Cardiac muscle cell (in vitro differentiated cells and primary cell): ENCODE measurements around the gene SLC6A12. TPM values are rescaled to one million over a fixed set of nuclear protein-coding genes. Genes with fewer than 3 reads are reported as not detected.
"Not testable (repeated sequence)": the region's sequence is repeated elsewhere in the genome, so short reads cannot be mapped to it uniquely, and the experiment has no call there.

Source experiments
- DNase-seq, 2 donors: peaks; one replicate each; pipeline versions ENCODE4 v3.0.0 to v3.0.0-alpha.2; 2010 to 2017; ENCODE audit warnings: low read depth in 1 of 2, low spot score in 1 of 2
- H3K27ac ChIP-seq: fragments of 200-600 bp; sonication (generic); 2 replicates; pipeline ENCODE4 v1.5.1; 2016
- H3K27me3 ChIP-seq: fragments of 200-600 bp; sonication (generic); 2 replicates; pipeline ENCODE4 v1.6.0; 2016; ENCODE audit warnings: control low read depth
- H3K36me3 ChIP-seq: fragments of 200-600 bp; sonication (generic); 2 replicates; pipeline ENCODE4 v1.5.1; 2016; ENCODE audit warnings: control low read depth
- H3K4me1 ChIP-seq: fragments of 200-600 bp; sonication (generic); 2 replicates; pipeline ENCODE4 v1.8.1; 2017; ENCODE audit warnings: low read depth, mild to moderate bottlenecking, mixed run types
- H3K4me3 ChIP-seq: fragments of 200-600 bp; sonication (generic); 2 replicates; pipeline ENCODE4 v1.5.1; 2016; ENCODE audit warnings: mild to moderate bottlenecking
- H3K9me3 ChIP-seq: fragments of 200-600 bp; sonication (generic); 2 replicates; pipeline ENCODE4 v1.5.1; 2017; ENCODE audit warnings: low read depth, mild to moderate bottlenecking, control low read depth
- polyA plus RNA-seq: library from polyadenylated mRNA; unstranded; fragments of >200 nt; fragmentation: Nextera tagmentation; extraction: Ambion mirVana; gene quantifications from 2 replicates; pipeline ENCODE4 v1.2.1, GENCODE V29; 2016
- total RNA-seq: library from RNA; depleted of rRNA; stranded (reverse); fragments of >200 nt; gene quantifications from 2 replicates; pipeline ENCODE4 v1.2.3, GENCODE V29; 2016
- TF ChIP-seq, protein P1 (sequence below): IDR thresholded peaks from 2 replicates; pipeline ENCODE4 v1.5.1; 2012; ENCODE audit warnings: low read depth, mild to moderate bottlenecking, low read length

Gene SLC6A12
- total and polyA plus RNA-seq, 2 experiments from 2014 or later, result 0.24 to 0.33 TPM

DNA sequence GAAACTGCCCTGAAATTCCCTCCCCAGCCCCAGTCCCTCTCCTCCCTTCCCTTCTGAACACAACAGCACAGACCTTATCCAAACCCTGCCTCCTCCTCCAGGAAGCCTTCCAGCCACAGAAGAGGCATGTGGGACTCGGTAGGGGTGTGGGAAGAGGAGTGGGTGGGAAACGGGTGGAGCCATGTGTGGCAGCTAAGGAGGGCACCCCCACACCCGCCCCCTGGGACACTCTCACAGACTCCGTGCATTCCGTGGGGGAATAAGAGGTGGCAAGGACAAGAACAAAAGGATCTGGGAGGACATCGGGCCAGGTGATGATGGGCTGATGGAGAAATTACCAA, 24.4 kb downstream of the SLC6A12 start:
- no peak for DNase-seq
- H3K4me3 ChIP-seq, result no peak overlapping the region
- no peaks in the 10 kb centered on the region for H3K9me3 ChIP-seq
- peaks cover 10% of the 10 kb centered on the region for H3K27me3 ChIP-seq
- TF ChIP-seq, protein P1, sequence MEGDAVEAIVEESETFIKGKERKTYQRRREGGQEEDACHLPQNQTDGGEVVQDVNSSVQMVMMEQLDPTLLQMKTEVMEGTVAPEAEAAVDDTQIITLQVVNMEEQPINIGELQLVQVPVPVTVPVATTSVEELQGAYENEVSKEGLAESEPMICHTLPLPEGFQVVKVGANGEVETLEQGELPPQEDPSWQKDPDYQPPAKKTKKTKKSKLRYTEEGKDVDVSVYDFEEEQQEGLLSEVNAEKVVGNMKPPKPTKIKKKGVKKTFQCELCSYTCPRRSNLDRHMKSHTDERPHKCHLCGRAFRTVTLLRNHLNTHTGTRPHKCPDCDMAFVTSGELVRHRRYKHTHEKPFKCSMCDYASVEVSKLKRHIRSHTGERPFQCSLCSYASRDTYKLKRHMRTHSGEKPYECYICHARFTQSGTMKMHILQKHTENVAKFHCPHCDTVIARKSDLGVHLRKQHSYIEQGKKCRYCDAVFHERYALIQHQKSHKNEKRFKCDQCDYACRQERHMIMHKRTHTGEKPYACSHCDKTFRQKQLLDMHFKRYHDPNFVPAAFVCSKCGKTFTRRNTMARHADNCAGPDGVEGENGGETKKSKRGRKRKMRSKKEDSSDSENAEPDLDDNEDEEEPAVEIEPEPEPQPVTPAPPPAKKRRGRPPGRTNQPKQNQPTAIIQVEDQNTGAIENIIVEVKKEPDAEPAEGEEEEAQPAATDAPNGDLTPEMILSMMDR, result no peak
- no peaks in the 10 kb centered on the region for H3K36me3 ChIP-seq
- no peaks in the 10 kb centered on the region for H3K4me1 ChIP-seq
- no peak overlapping the region for H3K27ac ChIP-seq

DNA sequence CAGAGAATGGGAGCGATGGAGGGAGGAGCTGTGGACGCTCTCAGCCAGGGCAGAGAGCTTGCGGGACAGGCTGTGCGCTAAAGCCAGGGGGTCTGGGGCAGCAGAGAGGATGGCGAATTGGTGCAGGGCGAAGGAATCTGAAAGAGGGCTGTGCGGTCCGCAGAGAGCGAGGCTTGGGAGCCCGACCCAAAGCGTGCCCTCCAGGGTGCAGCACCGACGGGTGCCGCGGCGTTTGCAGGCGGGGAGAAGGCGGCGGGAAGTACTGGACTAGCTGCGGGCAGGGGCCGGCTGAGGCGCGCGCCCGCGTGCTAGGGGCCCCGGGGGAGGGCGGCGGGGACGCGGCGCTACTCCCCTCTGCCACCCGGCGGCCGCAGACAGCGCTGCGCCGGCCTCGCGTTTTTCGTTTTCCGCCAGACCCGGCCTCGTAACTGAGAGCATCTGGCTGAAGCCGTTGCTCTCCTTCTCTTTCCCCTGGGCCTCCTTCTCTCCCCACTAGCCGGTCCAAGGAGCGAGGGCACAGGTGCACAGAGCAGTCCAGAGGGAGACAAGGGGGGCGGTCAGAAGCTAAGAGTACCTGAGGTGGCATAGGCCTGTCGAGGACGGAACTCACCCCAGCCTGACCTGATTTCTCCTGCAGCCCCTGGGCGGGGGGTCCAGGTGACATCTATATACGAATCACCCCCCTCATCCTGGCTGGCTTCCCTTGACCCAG, 24.9 kb downstream of the SLC6A12 start:
- no peaks in the 10 kb centered on the region for H3K9me3 ChIP-seq
- H3K4me1 ChIP-seq, result no peaks in the 10 kb centered on the region
- H3K27me3 ChIP-seq, result peaks cover 9% of the 10 kb centered on the region
- peak; percentile 73 to 85 for DNase-seq
- no peak overlapping the region for H3K27ac ChIP-seq
- H3K4me3 ChIP-seq, result peak overlapping the region; percentile 27
- TF ChIP-seq, protein P1, result peak; percentile 64
- no peaks in the 10 kb centered on the region for H3K36me3 ChIP-seq

DNA sequence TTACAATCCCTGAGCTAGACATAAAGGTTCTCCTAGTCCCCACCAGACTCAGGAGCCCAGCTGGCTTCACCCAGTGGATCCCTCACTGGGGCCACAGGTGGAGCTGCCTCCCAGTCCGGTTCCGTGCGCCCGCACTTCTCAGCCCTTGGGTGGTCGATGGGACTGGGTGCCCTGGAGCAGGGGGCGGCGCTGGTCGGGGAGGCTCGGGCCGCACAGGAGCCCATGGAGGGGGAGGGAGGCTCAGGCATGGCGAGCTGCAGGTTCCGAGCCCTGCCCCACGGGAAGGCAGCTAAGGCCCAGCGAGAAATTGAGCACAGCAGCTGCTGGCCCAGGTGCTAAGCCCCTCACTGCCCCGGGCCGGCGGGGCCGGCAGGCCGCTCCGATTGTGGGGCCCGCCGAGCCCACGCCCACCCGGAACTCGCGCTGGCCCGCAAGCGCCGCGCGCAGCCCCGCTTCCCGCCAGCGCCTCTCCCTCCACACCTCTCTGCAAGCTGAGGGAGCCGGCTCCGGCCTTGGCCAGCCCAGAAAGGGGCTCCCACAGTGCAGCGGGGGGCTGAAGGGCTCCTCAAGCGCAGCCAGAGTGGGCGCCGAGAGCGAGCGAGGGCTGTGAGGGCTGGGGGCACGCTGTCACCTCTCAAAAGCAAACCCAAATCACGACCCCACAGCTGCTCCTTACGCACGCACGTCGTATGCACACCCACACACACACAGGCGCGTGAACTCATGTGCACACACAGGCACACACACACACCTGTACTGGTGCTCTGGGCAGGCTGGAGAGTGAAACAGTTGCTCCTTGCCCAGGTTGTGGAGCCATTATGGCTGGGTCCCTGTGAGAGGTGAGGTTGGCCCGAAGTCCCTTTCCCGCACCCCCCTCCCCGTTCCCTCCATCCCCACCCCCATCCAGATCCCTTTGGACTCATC, 25.7 kb downstream of the SLC6A12 start:
- not testable (repeated sequence) for H3K36me3 ChIP-seq, H3K4me1 ChIP-seq, H3K27ac ChIP-seq, H3K9me3 ChIP-seq, H3K27me3 ChIP-seq, DNase-seq
- H3K4me3 ChIP-seq, result peak overlapping the region; percentile 27

DNA sequence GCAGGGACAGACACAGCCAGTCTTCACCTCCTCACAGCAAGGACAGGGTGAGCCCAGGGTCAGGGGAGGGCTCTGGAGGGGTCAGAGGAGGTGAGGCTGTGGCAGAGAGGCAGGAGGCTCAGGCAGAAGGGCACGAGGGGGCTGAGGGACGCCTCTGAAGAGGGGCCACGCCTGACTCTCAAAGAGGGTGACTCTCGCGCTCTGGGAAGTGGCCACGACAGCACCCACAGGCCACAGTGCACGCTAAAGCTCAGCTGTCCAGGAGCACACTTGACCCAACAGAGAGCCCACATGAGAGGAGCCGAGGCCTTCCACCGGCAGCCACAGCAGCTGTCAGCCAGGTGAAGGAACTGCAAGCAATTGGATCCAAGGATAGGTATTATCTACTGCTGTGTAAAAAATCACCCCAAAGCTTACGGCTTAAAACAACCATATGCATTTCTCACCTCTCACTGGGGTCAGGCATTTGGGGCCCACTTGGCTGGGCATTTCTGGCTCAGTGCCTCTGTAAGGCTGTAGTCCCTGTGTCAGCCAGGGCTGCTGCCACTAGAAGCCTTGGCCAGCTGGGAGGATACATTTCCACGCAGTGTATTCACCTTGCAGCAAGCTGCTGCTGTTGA, 27.8 kb downstream of the SLC6A12 start:
- DNase-seq, result no peak
- TF ChIP-seq, protein P1, result no peak
- H3K36me3 ChIP-seq, result no peaks in the 10 kb centered on the region

DNA sequence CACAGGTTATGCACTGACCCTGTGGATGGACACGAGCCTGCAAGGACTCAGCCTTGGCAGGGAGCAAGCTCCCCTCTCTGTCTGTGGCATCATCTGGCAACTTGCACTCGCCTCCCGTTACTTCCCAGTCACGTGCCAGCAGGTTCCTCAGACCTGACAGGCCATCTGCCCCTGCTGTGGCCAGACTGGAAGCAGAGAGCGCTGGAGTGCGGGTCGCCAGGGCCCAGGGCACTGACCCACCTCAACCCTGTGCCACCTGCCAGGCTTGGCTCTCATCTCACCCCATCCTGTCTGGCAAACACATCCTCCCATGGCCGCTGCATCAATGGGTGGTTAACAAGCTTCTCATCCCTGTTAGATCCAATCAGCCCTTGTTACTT, 28.4 kb downstream of the SLC6A12 start:
- H3K9me3 ChIP-seq, result no peaks in the 10 kb centered on the region
- DNase-seq, result no peak
- no peaks in the 10 kb centered on the region for H3K36me3 ChIP-seq
- H3K27me3 ChIP-seq, result peaks cover 6% of the 10 kb centered on the region
- TF ChIP-seq, protein P1, result no peak
- H3K4me1 ChIP-seq, result no peaks in the 10 kb centered on the region
- H3K4me3 ChIP-seq, result no peak overlapping the region
- H3K27ac ChIP-seq, result no peak overlapping the region

More for the DNA sequence above, 27.8 kb downstream of the SLC6A12 start:
- H3K27me3 ChIP-seq, result peaks cover 6% of the 10 kb centered on the region
- no peak overlapping the region for H3K27ac ChIP-seq
- no peaks in the 10 kb centered on the region for H3K4me1 ChIP-seq
- H3K4me3 ChIP-seq, result no peak overlapping the region
- H3K9me3 ChIP-seq, result no peaks in the 10 kb centered on the region
